Dermis microvascular lymphatic vessel endothelial cell (primary cell): Measurements from ENCODE around the gene ACTN1. TPM values are rescaled to one million over a fixed set of nuclear protein-coding genes. Genes with fewer than 3 reads are reported as not detected.
A peak's percentile ranks its signal among the peaks of the same experiment; 100 is the strongest.

Experiments used
- DNase-seq, 2 donors: peaks; one replicate each; pipeline versions ENCODE4 v3.0.0 to v3.0.0-alpha.2; 2010; ENCODE audit warnings: low read depth in 2 of 2
- total RNA-seq: library from RNA; depleted of rRNA; stranded (reverse); fragments of >200 nt; gene quantifications from 2 replicates; pipeline ENCODE4 v1.2.1, GENCODE V29; 2014

Gene ACTN1
- total RNA-seq, 1 donor from 2014 or later = 152 TPM

- DNase-seq = no peak
These were observed 59.8 kb downstream of the ACTN1 start for GRCh38 chr14:68919129-68919927.

GRCh38 chr14:68918612-68919011 is 60.5 kb downstream of the ACTN1 start:
- no peak for DNase-seq

GRCh38 chr14:68916358-68916941 is 62.7 kb downstream of the ACTN1 start:
- no peak for DNase-seq

- no peak for DNase-seq
These were observed 65.6 kb downstream of the ACTN1 start for GRCh38 chr14:68913516-68913915.

- DNase-seq = peak; percentile 63 to 85
These were observed 67.4 kb downstream of the ACTN1 start for GRCh38 chr14:68911594-68912227.

GRCh38 chr14:68910540-68910939 is 68.6 kb downstream of the ACTN1 start:
- DNase-seq = no peak

- DNase-seq = no peak
These were observed 70.3 kb downstream of the ACTN1 start for GRCh38 chr14:68908803-68909202.

GRCh38 chr14:68908201-68908600 is 70.9 kb downstream of the ACTN1 start:
- DNase-seq = no peak

- DNase-seq = no peak
These were observed 72.7 kb downstream of the ACTN1 start for GRCh38 chr14:68906439-68906838.

- no peak for DNase-seq
These were observed 73.8 kb downstream of the ACTN1 start for GRCh38 chr14:68905107-68905895.

GRCh38 chr14:68902357-68902756 is 76.7 kb downstream of the ACTN1 start:
- no peak for DNase-seq

- no peak for DNase-seq
These were observed 80.0 kb downstream of the ACTN1 start for GRCh38 chr14:68899033-68899603.

GRCh38 chr14:68898248-68899032 is 80.7 kb downstream of the ACTN1 start:
- DNase-seq = no peak

GRCh38 chr14:68897559-68898155 is 81.4 kb downstream of the ACTN1 start:
- no peak for DNase-seq

- DNase-seq = peak in 1 of 2 donors; percentile 21
These were observed 83.0 kb downstream of the ACTN1 start for GRCh38 chr14:68896132-68896531.

GRCh38 chr14:68894802-68895703 is 84.0 kb downstream of the ACTN1 start:
- DNase-seq = peak in 1 of 2 donors; percentile 85

- peak in 1 of 2 donors; percentile 74 for DNase-seq
These were observed 85.0 kb downstream of the ACTN1 start for GRCh38 chr14:68894123-68894522.

- DNase-seq = no peak
These were observed 85.5 kb downstream of the ACTN1 start for GRCh38 chr14:68893566-68893965.

- no peak for DNase-seq
These were observed 86.1 kb downstream of the ACTN1 start for GRCh38 chr14:68892961-68893360.
